Activated T-helper 1 cell treated with Interleukin-2 at 50 U/mL for 16 hours (primary cell): ENCODE data around the gene DCP1A.
"Not testable (repeated sequence)": the region's sequence is repeated elsewhere in the genome, so short reads cannot be mapped to it uniquely, and the experiment has no call there.

Source experiments
- DNase-seq: peaks from one replicate; pipeline ENCODE4 v3.0.0-alpha.2; 2020; ENCODE audit warnings: low read depth

Gene DCP1A

GRCh38 chr3:53347261-53348064, at the start of gene DCP1A:
Gene DCP1A, minus strand, starts transcription at chr3:53347543. Its CDS starts 26 bp downstream, at chr3:53347517.
- DNase-seq = peak; percentile 94

GRCh38 chr3:53384465-53385423, 37.4 kb upstream of the DCP1A start:
- DNase-seq = no peak

GRCh38 chr3:53382106-53382505, 34.8 kb upstream of the DCP1A start:
- DNase-seq = no peak

- DNase-seq = no peak
These were observed 33.0 kb upstream of the DCP1A start for GRCh38 chr3:53380306-53380705.

- DNase-seq = no peak
These were observed 32.6 kb upstream of the DCP1A start for GRCh38 chr3:53379898-53380297.

GRCh38 chr3:53377794-53378193, 30.5 kb upstream of the DCP1A start:
- no peak for DNase-seq

GRCh38 chr3:53376679-53377078, 29.3 kb upstream of the DCP1A start:
- DNase-seq = no peak

- DNase-seq = no peak
These were observed 27.7 kb upstream of the DCP1A start for GRCh38 chr3:53375019-53375418.

- not testable (repeated sequence) for DNase-seq
These were observed 23.4 kb upstream of the DCP1A start for GRCh38 chr3:53370719-53371118.

GRCh38 chr3:53361852-53362251, 14.5 kb upstream of the DCP1A start:
- DNase-seq = no peak

- DNase-seq = no peak
These were observed 10.1 kb upstream of the DCP1A start for GRCh38 chr3:53357458-53357857.

GRCh38 chr3:53354945-53355498, 7.7 kb upstream of the DCP1A start:
- DNase-seq = no peak

- no peak for DNase-seq
These were observed 5.9 kb upstream of the DCP1A start for GRCh38 chr3:53353202-53353601.

- DNase-seq = no peak
These were observed 3.3 kb upstream of the DCP1A start for GRCh38 chr3:53350652-53351051.

GRCh38 chr3:53348118-53348517, 775 bp upstream of the DCP1A start:
- DNase-seq = not testable (repeated sequence)

GRCh38 chr3:53346922-53347260, 452 bp downstream of the DCP1A start:
- no peak for DNase-seq

GRCh38 chr3:53346514-53346913, 829 bp downstream of the DCP1A start:
- DNase-seq = no peak

GRCh38 chr3:53342353-53342752, 5.0 kb downstream of the DCP1A start:
- DNase-seq = no peak

GRCh38 chr3:53337167-53337940, 10.0 kb downstream of the DCP1A start:
- DNase-seq = no peak

GRCh38 chr3:53334742-53335141, 12.6 kb downstream of the DCP1A start:
- no peak for DNase-seq

GRCh38 chr3:53331871-53332270, 15.5 kb downstream of the DCP1A start:
- DNase-seq = no peak

GRCh38 chr3:53329897-53330296, 17.4 kb downstream of the DCP1A start:
- DNase-seq = no peak
